Measurements from ENCODE around the gene SCGB1A1.

- TF ChIP-seq CTCF (IDR thresholded peaks at IDR 0.05; ENCODE audit: low read depth, low read length) (no peak), MYC (IDR thresholded peaks at IDR 0.05; ENCODE audit: low read depth, low read length) (no peak)
Measured at GRCh38 chr11:62395885-62396551, 22.8 kb upstream of the SCGB1A1 start.
